Esophagus muscularis mucosa (tissue), 3 donors: ENCODE results near the gene SLC38A7.
A peak's percentile ranks its signal among the peaks of the same experiment; 100 is the strongest.

Experiments
- POLR2A ChIP-seq: fragments of 450-650 bp; IDR thresholded peaks from one replicate; pipeline ENCODE4 v1.6.1; 2017; ENCODE audit warnings: antibody characterized with exemption, moderate library complexity, mild to moderate bottlenecking, low read depth
- POLR2AphosphoS5 ChIP-seq, 2 donors: sonication (generic); formaldehyde crosslinking; IDR thresholded peaks; one replicate each; pipeline ENCODE4 v1.6.1; 2017; ENCODE audit warnings: antibody characterized with exemption in 2 of 2
- TF ChIP-seq, protein P1 (sequence below), 3 experiments: fragments of 200-600 bp in 2 of 3; fragments of 450-650 bp in 1 of 3; sonication (generic) in 2 of 3; IDR thresholded peaks; one replicate each; pipeline ENCODE4 v1.5.1; 2017 to 2019; ENCODE audit warnings: antibody characterized with exemption in 3 of 3, mild to moderate bottlenecking in 2 of 3, moderate library complexity in 1 of 3

- no peak for TF ChIP-seq POLR2A
- TF ChIP-seq POLR2AphosphoS5 (IDR thresholded peaks at IDR 0.05) = no peak
- TF ChIP-seq, protein P1, sequence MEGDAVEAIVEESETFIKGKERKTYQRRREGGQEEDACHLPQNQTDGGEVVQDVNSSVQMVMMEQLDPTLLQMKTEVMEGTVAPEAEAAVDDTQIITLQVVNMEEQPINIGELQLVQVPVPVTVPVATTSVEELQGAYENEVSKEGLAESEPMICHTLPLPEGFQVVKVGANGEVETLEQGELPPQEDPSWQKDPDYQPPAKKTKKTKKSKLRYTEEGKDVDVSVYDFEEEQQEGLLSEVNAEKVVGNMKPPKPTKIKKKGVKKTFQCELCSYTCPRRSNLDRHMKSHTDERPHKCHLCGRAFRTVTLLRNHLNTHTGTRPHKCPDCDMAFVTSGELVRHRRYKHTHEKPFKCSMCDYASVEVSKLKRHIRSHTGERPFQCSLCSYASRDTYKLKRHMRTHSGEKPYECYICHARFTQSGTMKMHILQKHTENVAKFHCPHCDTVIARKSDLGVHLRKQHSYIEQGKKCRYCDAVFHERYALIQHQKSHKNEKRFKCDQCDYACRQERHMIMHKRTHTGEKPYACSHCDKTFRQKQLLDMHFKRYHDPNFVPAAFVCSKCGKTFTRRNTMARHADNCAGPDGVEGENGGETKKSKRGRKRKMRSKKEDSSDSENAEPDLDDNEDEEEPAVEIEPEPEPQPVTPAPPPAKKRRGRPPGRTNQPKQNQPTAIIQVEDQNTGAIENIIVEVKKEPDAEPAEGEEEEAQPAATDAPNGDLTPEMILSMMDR (IDR thresholded peaks at IDR 0.05) = peak in 1 of 3 experiments; percentile 18
Measured at GRCh38 chr16:58638148-58639036, 46.2 kb downstream of the SLC38A7 start.
